Colonic mucosa (tissue), 4 donors: ENCODE results near the gene PGPEP1. TPM values are rescaled to one million over a fixed set of nuclear protein-coding genes. Genes with fewer than 3 reads are reported as not detected.
"Not testable (repeated sequence)": the region's sequence is repeated elsewhere in the genome, so short reads cannot be mapped to it uniquely, and the experiment has no call there.

Experiments
- DNase-seq: peaks from one replicate; pipeline ENCODE4 v3.0.0-alpha.2; 2020
- H3K27ac ChIP-seq: fragments of 200-600 bp; one replicate; pipeline ENCODE4 v1.8.0; 2021
- H3K27me3 ChIP-seq: fragments of 200-600 bp; one replicate; pipeline ENCODE4 v1.8.0; 2021
- H3K36me3 ChIP-seq: fragments of 200-600 bp; one replicate; pipeline ENCODE4 v1.8.0; 2021
- H3K4me1 ChIP-seq: fragments of 200-600 bp; one replicate; pipeline ENCODE4 v1.8.0; 2021; ENCODE audit warnings: mild to moderate bottlenecking
- H3K4me3 ChIP-seq: fragments of 200-600 bp; one replicate; pipeline ENCODE4 v1.8.0; 2021
- H3K9ac ChIP-seq, 2 donors: one replicate each; pipeline ENCODE4 v1.7.0; 2013; ENCODE audit warnings: control low read depth in 2 of 2, low read depth in 2 of 2, low read length in 2 of 2
- H3K9me3 ChIP-seq: fragments of 200-600 bp; one replicate; pipeline ENCODE4 v1.8.0; 2021
- CTCF ChIP-seq: fragments of 200-600 bp; IDR thresholded peaks from one replicate; pipeline ENCODE4 v1.8.0; 2022; ENCODE audit warnings: antibody characterized with exemption, mild to moderate bottlenecking
- intact Hi-C: fragments of 100-400 bp; cut with DNase I; formaldehyde crosslinking; loops from one replicate; pipeline ENCODE4 v1.14.1; 2022
- total RNA-seq, 2 donors: library from RNA; stranded (reverse); fragmentation: NEBNext Ultra II Directional in 1 of 2; extraction: Animal tissue kit (Norgen Biotek cat#: 25700) in 1 of 2; gene quantifications; one replicate each; pipeline ENCODE4 v1.2.1, GENCODE V29; 2021
- donor health status: healthy.
- donor health status: DM: no; HTN: no; CAD: no.
- donor health status: DM: no; HTN: no; CAD: no.

PGPEP1 gene
- total RNA-seq, 2 donors from 2014 or later, result 62.6 to 99.0 TPM

GRCh38 chr19:18345296-18345695 is 4.9 kb downstream of the PGPEP1 start:
- Histone ChIP-seq H3K9ac (no peak overlapping the region), H3K27ac (no peak overlapping the region), H3K4me3 (no peak overlapping the region), H3K9me3 (no peaks in the 10 kb centered on the region), H3K36me3 (peaks cover 2% of the 10 kb centered on the region), H3K27me3 (no peaks in the 10 kb centered on the region), H3K4me1 (no peaks in the 10 kb centered on the region)
- DNase-seq, result no peak
- no peak for TF ChIP-seq CTCF
- intact Hi-C loops, result no loop called here

GRCh38 chr19:18346091-18346490 is 5.7 kb downstream of the PGPEP1 start:
- DNase-seq, result peak; percentile 64
- H3K4me3 ChIP-seq, result no peak overlapping the region

GRCh38 chr19:18348171-18348570 is 7.8 kb downstream of the PGPEP1 start:
- no peaks in the 10 kb centered on the region for H3K27me3 ChIP-seq
- intact Hi-C loops, result no loop called here
- H3K4me1 ChIP-seq, result no peaks in the 10 kb centered on the region
- H3K36me3 ChIP-seq, result peaks cover 5% of the 10 kb centered on the region
- no peak overlapping the region for H3K9ac ChIP-seq
- no peak overlapping the region for H3K27ac ChIP-seq
- TF ChIP-seq CTCF, result no peak
- DNase-seq, result no peak
- H3K9me3 ChIP-seq, result no peaks in the 10 kb centered on the region
- H3K4me3 ChIP-seq, result no peak overlapping the region

More at GRCh38 chr19:18346091-18346490, 5.7 kb downstream of the PGPEP1 start:
- intact Hi-C loops, result no loop called here
- no peak for TF ChIP-seq CTCF
- Histone ChIP-seq H3K4me1 (no peaks in the 10 kb centered on the region), H3K27me3 (no peaks in the 10 kb centered on the region), H3K9me3 (no peaks in the 10 kb centered on the region), H3K36me3 (peaks cover 5% of the 10 kb centered on the region), H3K9ac (peak overlapping the region in 1 of 2 donors; percentile 55), H3K27ac (no peak overlapping the region)

- H3K4me3 ChIP-seq, H3K9me3 ChIP-seq, H3K27me3 ChIP-seq, H3K9ac ChIP-seq, H3K27ac ChIP-seq, H3K36me3 ChIP-seq, H3K4me1 ChIP-seq, DNase-seq, intact Hi-C loops: not testable (repeated sequence)
Measured at GRCh38 chr19:18348818-18349339, 8.5 kb downstream of the PGPEP1 start.

- H3K36me3 ChIP-seq, result peaks cover 5% of the 10 kb centered on the region
- H3K9me3 ChIP-seq, result no peaks in the 10 kb centered on the region
- TF ChIP-seq CTCF, result peak; percentile 70
- DNase-seq, result peak; percentile 78
- H3K4me1 ChIP-seq, result no peaks in the 10 kb centered on the region
- H3K4me3 ChIP-seq, result no peak overlapping the region
- no peak overlapping the region for H3K9ac ChIP-seq
- H3K27ac ChIP-seq, result no peak overlapping the region
- intact Hi-C loops, result loop anchor here (2.0 kb wide), 1 partner anchor 59 kb away; no protein-coding TSS in a partner anchor
- H3K27me3 ChIP-seq, result no peaks in the 10 kb centered on the region
Measured at GRCh38 chr19:18349524-18350128, 9.2 kb downstream of the PGPEP1 start.

DNA sequence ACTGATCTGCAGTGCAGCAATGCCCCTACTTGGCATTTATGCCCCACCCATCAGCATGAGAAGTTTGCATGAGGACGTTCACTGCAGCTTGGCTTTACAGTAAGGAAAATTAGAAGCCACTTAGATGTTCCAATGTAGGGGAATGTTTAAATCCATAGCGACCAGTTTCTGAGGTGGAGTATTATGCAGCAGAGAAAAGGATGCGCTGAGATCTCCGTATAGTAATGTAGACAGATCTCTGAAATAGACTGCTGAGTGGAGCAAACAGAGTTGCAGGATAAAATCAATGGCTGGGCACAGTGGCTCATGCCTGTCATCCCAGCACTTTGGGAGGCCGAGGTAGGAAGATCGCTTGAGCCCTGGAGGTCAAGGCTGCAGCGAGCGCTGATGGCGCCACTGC is 10.1 kb downstream of the PGPEP1 start:
- intact Hi-C loops, result loop anchor here (2.0 kb wide), 1 partner anchor 58 kb away; no protein-coding TSS in a partner anchor
- Histone ChIP-seq H3K9me3 (no peaks in the 10 kb centered on the region), H3K27me3 (no peaks in the 10 kb centered on the region), H3K4me3 (no peak overlapping the region), H3K4me1 (no peaks in the 10 kb centered on the region), H3K9ac (no peak overlapping the region), H3K36me3 (peaks cover 5% of the 10 kb centered on the region), H3K27ac (no peak overlapping the region)
- no peak for TF ChIP-seq CTCF
- no peak for DNase-seq
